Ascending aorta (tissue), 2 donors: Measurements from ENCODE around the gene CNTNAP2. TPM values are rescaled to one million over a fixed set of nuclear protein-coding genes. Genes with fewer than 3 reads are reported as not detected.

Experiments
- DNase-seq, 2 donors: peaks; one replicate each; pipeline ENCODE4 v3.0.0-alpha.2; 2019; ENCODE audit warnings: low spot score in 2 of 2
- H3K27ac ChIP-seq, 2 donors: fragments of 200-600 bp; sonication (generic); one replicate each; pipeline ENCODE4 v1.5.1; 2016 to 2017; ENCODE audit warnings: mild to moderate bottlenecking in 1 of 2
- H3K27me3 ChIP-seq: fragments of 200-600 bp; sonication (generic); one replicate; pipeline ENCODE4 v1.5.1; 2017
- H3K36me3 ChIP-seq, 2 donors: fragments of 200-600 bp; sonication (generic); one replicate each; pipeline ENCODE4 v1.5.1; 2016
- H3K4me1 ChIP-seq, 2 donors: fragments of 200-600 bp; sonication (generic); one replicate each; pipeline ENCODE4 v1.5.1; 2016 to 2017; ENCODE audit warnings: mild to moderate bottlenecking in 1 of 2
- H3K4me3 ChIP-seq, 2 donors: fragments of 200-600 bp; sonication (generic); one replicate each; pipeline ENCODE4 v1.5.1; 2016 to 2017; ENCODE audit warnings: mild to moderate bottlenecking in 1 of 2
- H3K9me3 ChIP-seq, 2 donors: fragments of 200-600 bp; sonication (generic); one replicate each; pipeline ENCODE4 v1.5.1; 2016
- intact Hi-C: fragments of 100-400 bp; cut with DNase I; formaldehyde crosslinking; loops from one replicate; pipeline ENCODE4 v1.15.1; 2023
- total RNA-seq: library from RNA; depleted of rRNA; stranded (reverse); fragments of >200 nt; gene quantifications from one replicate; pipeline ENCODE4 v1.1.0, GENCODE V29; 2016
- TF ChIP-seq, protein P1 (sequence below), 3 experiments: fragments of 200-600 bp in 2 of 3; fragments of 450-650 bp in 1 of 3; sonication (generic) in 2 of 3; IDR thresholded peaks; one replicate each; pipeline ENCODE4 v1.5.1; 2016 to 2019; ENCODE audit warnings: antibody characterized with exemption in 3 of 3, mild to moderate bottlenecking in 1 of 3, moderate library complexity in 1 of 3

CNTNAP2 gene
- total RNA-seq, 1 donor from 2014 or later: not detected

DNA sequence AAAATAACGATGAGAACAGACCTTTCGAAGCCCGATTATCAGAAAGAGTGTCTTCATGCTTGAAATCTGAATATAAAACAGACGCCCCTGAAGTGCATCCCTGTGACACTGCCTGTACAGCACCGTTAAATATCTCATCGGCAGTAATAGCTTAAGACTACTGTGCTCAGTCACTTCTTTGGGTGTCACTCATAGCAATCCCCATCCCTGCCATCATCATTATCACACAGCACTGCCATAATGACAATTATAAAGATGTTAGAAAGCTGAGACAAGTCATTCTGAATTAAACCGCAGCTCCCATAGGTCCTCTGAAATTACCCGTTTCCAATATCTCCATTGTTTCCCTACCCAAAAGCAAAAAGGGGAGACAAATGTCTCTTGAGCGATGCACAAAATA, 1906.2 kb downstream of the CNTNAP2 start:
- Histone ChIP-seq H3K27me3 (no peaks in the 10 kb centered on the region), H3K27ac (no peak overlapping the region), H3K4me1 (no peaks in the 10 kb centered on the region), H3K9me3 (no peaks in the 10 kb centered on the region), H3K4me3 (no peak overlapping the region), H3K36me3 (no peaks in the 10 kb centered on the region)
- intact Hi-C loops: no loop called here
- TF ChIP-seq, protein P1, sequence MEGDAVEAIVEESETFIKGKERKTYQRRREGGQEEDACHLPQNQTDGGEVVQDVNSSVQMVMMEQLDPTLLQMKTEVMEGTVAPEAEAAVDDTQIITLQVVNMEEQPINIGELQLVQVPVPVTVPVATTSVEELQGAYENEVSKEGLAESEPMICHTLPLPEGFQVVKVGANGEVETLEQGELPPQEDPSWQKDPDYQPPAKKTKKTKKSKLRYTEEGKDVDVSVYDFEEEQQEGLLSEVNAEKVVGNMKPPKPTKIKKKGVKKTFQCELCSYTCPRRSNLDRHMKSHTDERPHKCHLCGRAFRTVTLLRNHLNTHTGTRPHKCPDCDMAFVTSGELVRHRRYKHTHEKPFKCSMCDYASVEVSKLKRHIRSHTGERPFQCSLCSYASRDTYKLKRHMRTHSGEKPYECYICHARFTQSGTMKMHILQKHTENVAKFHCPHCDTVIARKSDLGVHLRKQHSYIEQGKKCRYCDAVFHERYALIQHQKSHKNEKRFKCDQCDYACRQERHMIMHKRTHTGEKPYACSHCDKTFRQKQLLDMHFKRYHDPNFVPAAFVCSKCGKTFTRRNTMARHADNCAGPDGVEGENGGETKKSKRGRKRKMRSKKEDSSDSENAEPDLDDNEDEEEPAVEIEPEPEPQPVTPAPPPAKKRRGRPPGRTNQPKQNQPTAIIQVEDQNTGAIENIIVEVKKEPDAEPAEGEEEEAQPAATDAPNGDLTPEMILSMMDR (IDR thresholded peaks at IDR 0.05): no peak
- no peak for DNase-seq

DNA sequence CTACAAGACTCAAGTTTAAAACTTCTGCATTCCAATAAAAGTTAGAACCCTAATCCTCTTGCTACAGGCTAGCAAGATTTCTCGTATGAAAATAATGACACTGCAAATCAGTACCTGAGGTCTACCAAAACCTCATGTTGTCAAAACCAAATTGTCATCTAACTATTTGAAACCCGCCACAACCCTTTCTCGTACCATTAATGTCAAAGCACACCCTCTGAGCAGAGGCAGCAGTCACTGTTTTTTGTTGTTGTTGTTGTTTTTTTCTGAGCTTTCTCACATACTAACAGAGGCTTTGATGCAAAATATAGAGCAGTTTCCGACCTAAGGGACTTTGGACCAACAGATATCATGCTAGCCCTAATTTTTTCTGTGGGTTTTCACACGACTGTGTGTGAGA, 1910.1 kb downstream of the CNTNAP2 start:
- no peaks in the 10 kb centered on the region for H3K27me3 ChIP-seq
- intact Hi-C loops: no loop called here
- H3K4me3 ChIP-seq: no peak overlapping the region
- H3K27ac ChIP-seq: no peak overlapping the region
- H3K9me3 ChIP-seq: no peaks in the 10 kb centered on the region
- TF ChIP-seq, protein P1 (IDR thresholded peaks at IDR 0.05): no peak
- H3K36me3 ChIP-seq: no peaks in the 10 kb centered on the region
- H3K4me1 ChIP-seq: no peaks in the 10 kb centered on the region
- DNase-seq: no peak

DNA sequence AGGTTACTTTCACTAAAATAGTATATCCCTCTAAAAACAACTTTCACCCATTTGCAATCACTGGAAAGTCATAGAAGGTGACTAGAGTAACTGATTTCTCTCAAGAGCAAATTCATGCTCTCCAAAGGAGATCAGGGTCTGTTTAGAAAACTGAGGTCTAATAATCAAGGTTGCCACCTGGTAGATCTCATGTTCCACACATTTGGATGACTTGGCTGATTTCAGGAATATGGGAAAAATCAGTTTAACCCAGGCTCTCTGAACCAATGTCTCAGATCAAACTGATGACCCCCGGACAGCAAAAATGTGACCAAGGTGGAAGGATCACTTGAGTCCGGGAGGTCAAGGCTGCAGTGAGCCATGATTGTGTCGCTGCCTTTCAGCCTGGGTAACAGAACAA, 1911.6 kb downstream of the CNTNAP2 start:
- H3K27ac ChIP-seq: no peak overlapping the region
- intact Hi-C loops: no loop called here
- no peak overlapping the region for H3K4me3 ChIP-seq
- DNase-seq: no peak
- H3K27me3 ChIP-seq: no peaks in the 10 kb centered on the region
- H3K9me3 ChIP-seq: no peaks in the 10 kb centered on the region
- H3K4me1 ChIP-seq: no peaks in the 10 kb centered on the region
- TF ChIP-seq, protein P1 (IDR thresholded peaks at IDR 0.05): no peak
- H3K36me3 ChIP-seq: no peaks in the 10 kb centered on the region

DNA sequence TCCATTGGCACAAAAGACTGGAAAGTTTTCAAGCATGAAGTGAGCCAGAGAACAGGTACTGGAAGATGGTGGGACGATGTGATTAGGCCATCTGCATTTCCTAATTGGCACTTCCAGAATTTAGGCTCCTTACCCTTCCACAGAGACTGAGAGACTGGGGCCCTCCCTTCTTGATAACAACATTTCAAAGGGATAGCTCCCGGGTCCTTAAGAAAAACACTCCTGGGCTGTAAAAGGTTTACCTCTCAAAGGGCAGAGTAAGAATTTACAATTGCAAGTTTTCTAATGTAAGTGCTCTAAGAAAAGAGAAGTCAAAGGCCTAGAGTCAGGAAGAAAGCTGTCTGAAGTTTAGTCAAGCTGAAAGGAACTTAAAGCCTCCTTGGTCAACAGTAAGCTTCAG, 1914.4 kb downstream of the CNTNAP2 start:
- H3K4me1 ChIP-seq: no peaks in the 10 kb centered on the region
- no peak overlapping the region for H3K27ac ChIP-seq
- no peaks in the 10 kb centered on the region for H3K27me3 ChIP-seq
- intact Hi-C loops: no loop called here
- H3K4me3 ChIP-seq: no peak overlapping the region
- no peak for DNase-seq
- H3K9me3 ChIP-seq: no peaks in the 10 kb centered on the region
- no peaks in the 10 kb centered on the region for H3K36me3 ChIP-seq
- TF ChIP-seq, protein P1 (IDR thresholded peaks at IDR 0.05): no peak

DNA sequence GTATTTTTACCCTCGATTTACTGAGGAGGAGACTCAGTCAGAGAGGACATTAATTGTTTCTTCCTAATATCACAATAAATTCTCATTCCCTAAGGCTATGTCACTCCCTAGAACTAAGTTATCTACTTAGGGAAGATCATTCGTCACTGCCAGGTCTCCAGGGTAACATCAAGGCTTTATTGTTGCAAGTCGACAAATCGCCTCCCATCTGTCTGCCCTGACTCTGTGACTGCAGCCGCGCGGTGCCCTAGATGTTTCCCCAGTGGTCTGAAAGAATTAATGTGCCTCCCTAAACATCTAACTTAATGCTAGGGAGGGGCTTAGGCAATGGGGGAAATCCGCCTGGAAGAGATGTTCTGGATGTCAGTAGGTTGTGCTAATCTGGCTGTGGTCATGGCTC, 1915.2 kb downstream of the CNTNAP2 start:
- Histone ChIP-seq H3K9me3 (no peaks in the 10 kb centered on the region), H3K27ac (no peak overlapping the region), H3K4me1 (no peaks in the 10 kb centered on the region), H3K36me3 (no peaks in the 10 kb centered on the region), H3K27me3 (no peaks in the 10 kb centered on the region), H3K4me3 (no peak overlapping the region)
- DNase-seq: no peak
- intact Hi-C loops: no loop called here
- TF ChIP-seq, protein P1 (IDR thresholded peaks at IDR 0.05): no peak

DNA sequence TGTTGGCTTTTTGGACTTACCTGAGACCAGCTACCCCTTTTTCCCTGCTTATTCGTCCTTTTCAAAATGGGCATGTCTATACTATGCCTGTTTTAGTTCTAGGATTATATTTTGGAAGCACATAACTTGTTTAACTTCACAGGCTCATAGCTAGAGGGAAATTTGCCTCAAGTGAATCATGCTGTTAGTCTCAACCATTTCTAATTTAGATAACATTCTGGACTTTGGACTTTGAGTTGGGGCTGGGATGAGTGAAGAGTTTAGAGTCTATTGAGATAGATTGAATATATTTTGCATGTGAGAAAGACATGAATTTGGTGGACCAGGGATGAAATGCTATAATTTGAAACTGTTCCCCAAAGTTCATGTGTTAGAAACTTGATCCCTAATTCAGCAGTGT, 1919.3 kb downstream of the CNTNAP2 start:
- no peak for DNase-seq
- TF ChIP-seq, protein P1 (IDR thresholded peaks at IDR 0.05): no peak
- no peaks in the 10 kb centered on the region for H3K36me3 ChIP-seq
- intact Hi-C loops: no loop called here
- H3K27ac ChIP-seq: no peak overlapping the region
- no peaks in the 10 kb centered on the region for H3K27me3 ChIP-seq
- no peak overlapping the region for H3K4me3 ChIP-seq
- H3K9me3 ChIP-seq: no peaks in the 10 kb centered on the region
- H3K4me1 ChIP-seq: no peaks in the 10 kb centered on the region
